GM18498 (cell line): Measurements from ENCODE around the gene DIAPH1.

Source experiments
- ATAC-seq: cut with Tn5 transposase; IDR thresholded peaks from one replicate; pipeline ENCODE4 v1.9.1; 2021; ENCODE audit warnings: mild to moderate bottlenecking, moderate library complexity; ENCODE audit not compliant: unreplicated experiment

DIAPH1 gene

DNA sequence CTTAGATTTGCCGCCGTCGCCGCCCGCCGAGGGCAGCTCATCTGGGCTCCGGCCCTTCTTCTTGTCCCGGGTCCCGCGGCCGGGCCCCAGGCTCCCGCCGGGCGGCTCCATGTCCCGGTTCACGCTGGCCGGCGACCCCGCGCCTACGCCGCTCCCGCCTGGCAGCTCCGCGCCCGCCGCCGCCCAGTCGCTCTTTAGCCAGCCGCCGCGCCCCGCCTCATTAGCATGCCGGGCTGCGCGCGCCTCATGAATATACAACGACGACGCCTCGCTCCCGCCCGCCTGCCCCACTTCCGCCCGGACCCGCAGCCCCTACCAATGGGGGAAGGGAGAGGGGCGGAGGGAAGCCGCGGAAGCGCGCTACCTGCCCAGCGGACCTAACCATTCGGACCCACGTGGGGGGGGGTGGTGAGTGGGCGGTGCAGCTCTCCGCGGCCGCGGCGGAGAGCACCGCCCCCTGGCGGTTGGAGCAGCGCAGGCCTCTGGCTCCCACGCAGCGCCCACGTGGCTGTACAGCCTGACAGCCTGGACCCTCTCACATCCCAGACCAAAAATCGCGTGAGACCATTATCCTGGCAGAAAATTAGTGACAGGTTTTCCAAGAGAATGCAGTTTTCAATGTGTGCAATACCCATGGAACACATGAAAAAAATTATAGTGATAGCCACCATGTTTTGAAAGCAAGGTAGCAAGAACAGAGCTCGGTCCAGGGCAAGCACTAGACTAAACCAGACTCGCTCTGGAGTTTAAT is at the start of gene DIAPH1:
Gene DIAPH1 (minus strand): TSS at position 197 of the 751 bp plus-strand sequence. CDS start 86 bp downstream, at position 111.
- ATAC-seq, result peak; percentile 85

DNA sequence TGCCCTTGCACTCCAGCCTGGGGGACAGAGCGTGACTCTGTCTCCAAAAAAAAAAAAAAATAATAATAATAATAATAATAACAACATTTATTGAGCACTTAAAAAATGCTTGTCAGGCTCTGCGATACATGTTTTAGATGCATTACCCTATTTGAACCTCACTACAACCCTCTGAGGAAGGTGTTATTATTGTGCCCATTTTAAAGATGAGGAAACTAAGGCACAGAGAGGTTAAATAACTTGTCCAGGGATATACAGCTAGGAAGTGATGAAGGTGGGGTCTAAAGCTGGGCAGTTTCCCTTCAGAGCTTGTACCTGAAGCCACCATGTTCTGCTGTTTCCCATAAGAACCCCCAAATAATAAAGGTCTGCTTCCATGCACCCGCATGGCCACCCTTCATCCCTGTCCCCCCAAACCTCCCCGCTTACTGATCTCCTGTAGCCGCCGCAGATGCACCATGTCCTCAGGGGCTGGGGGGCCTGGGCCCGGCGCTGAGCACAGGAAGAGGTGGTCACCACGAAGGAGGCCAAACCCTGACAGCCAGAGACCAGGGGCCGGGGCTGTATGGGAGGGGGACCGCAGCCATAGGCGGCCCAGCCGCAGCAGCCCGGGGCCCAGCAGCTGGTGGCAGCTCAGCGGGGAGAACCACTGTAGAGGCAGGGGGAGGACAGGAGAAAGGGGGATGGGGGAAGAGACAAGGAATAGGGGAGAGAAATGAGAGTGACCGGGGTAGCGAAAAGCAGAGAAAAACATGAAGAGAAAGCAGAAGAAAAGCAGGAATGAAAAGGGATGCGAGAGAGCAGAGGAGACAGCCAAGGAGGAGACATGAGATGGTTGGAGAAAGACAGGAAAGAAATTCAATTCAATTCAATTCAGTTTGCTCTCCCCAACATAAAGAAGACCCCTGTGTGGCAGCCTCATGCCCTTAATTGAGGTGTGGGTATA is 47.5 kb upstream of the DIAPH1 start:
- no peak for ATAC-seq

DNA sequence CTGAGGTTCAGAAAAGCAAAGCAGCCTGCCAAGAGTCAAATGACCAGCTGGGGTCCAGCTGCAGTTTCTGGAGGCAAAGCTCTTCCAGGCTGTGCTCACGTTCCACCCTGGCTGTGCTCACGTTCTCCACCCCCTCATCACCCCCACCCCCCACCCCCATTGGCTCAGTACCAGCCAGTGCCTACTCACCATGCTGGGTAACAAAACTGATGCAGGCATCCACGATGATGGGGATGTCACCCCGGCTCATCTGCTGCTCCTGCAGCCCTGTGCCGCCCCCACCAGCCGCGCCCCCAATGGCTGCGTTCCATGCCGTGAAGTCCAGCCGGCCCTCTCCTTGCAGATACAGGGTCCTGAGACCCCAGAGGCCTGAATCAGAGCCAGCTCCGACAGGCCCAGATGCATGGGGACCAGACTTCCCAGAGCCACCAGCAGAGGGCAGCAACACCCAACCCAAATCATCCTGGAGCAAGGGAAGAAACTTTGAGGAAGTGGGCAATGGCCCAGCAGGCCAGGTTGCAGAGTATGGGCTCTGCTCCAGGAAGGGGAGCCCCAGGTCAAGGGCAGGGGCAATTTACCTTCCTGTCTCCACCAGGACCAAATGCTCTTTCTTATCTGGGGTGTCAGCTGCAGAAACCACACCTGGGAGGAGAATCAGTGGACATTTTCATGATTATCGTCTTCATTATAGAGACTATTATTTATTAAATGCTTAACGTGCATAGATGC is 46.1 kb upstream of the DIAPH1 start:
- peak; percentile 97 for ATAC-seq

DNA sequence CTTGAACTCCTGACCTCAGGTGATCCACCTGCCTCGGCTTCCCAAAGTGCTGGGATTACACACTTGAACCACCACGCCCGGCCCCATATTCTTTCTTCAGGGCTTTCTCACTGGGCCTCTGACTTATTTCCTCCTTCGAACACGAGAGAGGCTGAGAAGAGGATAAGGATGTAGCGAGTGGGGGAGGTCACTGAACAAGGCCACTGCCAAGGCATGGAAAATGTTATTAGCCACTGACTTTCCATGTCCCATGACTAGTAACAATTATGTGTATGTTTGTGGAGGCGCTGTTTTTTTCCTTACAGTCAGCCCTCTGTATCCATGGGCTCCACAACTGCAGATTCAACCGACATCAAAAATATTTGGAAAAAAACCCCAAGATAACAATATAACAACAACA is 44.7 kb upstream of the DIAPH1 start:
- no peak for ATAC-seq

DNA sequence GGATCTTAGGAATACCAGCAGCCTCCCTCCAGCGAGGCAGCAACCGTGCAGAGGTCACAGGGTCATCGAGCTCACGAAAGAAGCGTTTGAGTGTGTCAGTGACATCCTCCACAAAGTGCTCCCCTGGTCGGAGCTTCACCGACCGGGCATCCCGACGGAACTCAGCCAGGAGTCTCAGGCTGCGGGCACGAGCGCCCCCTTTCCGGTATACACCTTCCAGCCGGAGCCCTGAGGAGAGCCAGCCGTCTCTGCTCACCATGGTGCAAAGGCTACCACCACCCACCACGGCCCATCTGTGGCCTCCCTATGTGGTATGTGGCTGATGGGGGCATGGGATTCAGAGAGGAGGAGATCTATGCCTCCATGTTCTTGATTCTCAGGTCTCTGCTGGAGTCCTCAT is 43.2 kb upstream of the DIAPH1 start:
- no peak for ATAC-seq

DNA sequence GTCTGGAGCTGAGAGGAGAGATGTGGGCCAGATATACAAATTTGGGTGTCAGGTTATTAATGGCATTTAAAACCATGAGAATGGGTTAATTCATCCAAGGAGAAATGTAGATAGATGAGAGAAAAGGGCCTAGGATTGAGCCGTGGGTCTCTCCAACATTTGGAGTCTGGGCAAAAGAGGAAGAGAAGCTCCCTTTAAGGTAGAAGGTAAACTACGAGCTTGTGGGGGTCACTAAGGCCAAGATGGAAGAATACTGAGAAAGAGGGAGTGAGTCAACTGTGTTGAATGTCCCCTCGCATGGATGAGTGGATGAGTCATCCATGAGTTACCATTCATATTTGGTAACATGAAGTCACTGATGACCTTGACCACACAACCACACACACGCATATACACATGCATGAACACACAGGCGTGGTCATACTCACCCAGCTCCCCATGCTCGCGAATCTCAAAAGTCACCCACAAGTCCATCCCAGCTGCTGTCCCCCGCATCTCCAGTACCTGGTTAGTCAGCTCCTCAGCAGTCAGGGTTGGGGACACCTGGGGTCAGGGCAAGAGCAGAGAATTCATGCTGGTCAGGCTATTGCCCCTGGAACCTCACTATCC is 39.2 kb upstream of the DIAPH1 start:
- no peak for ATAC-seq

DNA sequence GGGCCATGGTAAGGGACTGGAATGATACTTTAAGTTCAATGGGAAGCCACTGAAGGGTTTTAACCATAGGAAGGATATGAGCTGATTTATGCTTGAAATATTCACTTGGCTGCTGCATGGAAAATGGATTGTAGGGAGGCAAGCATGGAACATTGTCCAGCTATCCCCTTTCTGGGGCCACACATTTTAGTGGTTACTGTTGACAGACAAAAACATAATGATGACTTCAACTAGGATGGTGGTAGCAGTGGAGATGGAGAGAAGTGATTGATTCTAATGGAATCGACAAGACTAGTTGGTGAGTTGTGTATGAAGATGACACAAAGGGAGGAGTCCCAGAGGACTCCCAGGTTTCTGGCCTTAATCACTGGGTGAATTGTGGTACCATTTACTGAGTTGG is 38.6 kb upstream of the DIAPH1 start:
- no peak for ATAC-seq

DNA sequence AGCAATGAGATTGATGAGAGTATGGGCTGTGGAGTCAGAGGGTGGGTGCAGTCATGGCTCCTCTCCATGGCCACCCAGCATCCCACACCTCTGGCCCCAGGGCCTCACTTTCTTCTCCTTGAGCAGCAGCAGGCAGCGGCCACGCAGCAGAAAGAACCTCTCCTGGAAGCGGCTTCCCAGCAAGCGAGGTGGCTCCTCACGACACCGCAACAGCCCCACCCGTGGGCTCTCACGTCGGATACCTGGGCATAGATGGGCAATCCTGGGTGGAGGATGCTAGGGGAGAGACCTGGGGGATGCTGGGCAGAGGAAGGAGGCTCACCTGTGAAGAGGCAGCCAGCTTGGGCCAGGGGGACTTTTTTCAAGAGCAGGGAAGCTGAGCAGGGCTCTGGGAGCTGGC is 37.6 kb upstream of the DIAPH1 start:
- ATAC-seq, result no peak

DNA sequence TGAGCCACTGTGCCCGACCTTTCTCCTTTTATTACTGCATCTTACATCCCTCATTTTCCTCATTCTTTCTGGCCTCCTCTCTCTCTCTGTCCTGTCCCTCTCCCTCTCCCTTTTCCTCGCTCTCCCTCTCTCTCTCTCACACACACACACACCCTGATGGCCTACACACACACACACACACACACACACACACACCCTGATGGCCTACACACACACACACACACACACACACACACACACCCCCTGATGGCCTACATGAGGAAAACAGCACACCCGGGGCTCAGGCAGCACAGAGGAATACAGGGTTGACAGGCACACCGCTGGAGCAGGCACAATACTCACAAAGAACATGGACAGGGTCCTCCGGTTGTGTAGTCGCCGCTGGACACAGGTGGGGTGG is 36.2 kb upstream of the DIAPH1 start:
- no peak for ATAC-seq

DNA sequence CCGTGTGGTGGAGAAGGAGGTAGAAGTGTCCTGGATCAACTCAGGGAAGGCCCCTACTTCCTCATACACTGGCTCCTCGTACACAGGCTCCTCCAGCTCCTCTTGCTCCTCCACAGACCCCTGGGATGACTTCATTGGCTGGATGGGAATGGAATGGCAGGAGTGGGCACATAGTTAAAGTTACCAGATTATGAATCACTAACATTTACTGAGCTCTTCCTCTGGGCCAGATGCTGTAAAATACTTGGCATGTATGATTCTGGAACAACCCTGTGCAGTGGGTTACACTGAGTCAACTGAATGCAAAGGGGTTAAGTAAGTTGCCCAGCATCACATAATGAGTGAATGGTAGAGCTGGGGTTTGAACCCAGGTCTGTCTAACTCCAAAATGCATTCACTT is 35.5 kb upstream of the DIAPH1 start:
- no peak for ATAC-seq

DNA sequence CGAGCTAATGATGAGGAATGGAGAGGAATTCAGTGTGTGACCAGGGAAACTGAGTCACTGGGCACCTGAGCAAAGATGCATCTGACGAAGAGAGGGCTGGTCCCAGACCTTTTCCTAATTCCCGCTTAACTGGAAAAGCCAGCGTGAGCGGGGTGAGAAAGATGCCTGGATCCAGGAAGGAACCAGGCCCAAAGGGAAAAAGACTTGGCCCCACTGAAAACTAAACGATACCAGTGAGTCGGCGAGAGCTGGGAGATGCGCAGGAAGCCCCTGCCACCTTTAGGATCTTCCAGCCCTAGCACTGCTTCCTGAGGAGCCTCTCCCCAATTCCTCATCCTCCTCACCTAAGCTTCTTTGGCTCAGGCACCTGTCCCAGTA is 32.9 kb upstream of the DIAPH1 start:
- no peak for ATAC-seq

DNA sequence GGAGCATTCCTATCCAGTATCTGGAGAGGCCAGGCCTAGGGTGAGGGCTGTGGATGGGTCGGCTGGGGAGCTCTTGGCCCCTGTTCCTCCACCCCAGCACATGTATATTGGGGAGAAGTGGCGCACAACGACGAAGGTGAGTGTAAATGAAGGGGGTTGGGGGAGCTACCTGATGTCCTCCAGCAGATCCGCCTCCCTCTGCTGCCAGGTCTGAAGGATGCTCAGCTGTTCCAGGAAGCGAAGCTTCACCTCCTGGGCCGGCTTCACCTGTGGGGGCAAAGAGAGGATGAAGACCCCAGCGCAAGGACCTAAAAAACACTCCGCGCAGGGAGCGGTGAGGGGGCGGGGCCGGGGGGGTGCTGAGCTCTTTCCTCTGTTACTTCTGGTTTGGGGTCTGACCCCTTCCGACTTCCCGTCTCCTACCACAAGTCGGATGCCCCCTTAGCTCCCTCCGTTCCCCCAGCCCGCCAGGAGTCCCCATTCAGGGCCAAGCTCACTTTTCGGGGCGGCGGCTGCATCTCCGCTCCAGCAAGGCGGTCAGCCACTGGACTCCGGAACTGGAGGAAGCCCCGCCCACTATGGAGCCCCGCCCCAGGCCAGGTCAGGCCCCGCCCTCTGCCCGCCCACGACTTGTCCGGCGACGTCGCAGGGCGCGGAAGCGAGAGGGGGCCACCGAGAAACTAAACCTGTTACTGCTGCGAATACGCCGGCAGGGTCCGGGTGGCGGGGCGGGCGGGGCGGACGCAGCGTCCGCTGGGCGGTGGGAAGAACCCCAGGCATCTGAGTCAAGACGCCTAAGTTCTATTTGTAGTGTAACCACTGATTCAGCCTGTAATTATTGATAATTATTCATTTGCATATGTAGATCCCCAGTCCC is 32.3 kb upstream of the DIAPH1 start, which contains the start of gene FCHSD1:
Gene FCHSD1 (minus strand): TSS at position 568 of the 877 bp plus-strand sequence. CDS start 50 bp downstream, at position 518.
- ATAC-seq, result peak; percentile 98

DNA sequence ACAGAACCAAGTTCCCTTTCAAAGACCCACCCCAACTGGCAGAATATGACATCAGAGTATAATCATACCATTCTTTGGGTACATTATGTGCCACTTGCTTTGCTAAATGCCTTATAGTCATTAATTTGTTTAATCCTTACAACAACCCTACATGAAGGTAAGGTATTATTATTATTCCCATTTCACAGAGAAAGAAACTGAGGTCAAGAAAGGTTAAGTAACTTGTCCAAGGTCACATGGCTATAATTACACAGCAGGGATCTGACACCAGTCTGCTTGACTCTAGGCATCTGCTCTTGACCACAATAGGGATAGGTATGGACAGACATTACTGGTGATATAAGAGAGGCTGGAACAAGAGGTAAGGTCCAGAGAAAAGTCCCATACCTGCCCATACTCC is 31.2 kb upstream of the DIAPH1 start:
- no peak for ATAC-seq

DNA sequence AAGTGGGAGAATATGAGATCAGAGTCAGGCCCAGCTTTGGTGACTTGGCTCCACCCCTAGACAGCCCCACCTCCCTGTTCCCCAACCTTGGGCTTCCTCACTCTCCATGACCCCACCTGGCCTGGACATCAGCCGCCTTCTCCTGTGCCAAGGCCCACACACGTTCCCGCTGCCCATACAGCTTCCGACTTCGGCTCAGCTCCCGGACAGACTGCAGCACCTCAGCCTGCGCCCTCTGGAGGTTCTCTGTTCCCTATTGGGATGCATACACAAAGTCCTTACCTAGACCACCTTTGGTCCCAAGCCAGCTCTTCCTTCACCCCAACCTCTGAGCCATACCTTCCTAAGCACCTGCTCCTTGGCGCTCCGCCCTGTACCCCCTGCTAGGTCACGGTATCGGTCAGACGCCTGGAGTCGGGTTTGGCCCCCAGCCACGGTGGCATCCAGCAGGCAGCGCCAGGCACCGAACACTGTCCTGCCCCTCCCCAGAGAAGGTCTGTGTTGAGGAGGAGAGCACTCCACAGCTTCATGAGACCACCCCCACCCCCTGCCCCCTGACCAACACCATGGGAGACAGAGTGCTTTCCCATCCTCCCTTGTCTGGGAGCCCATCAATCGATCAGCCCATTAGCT is 30.4 kb upstream of the DIAPH1 start:
- ATAC-seq, result no peak

DNA sequence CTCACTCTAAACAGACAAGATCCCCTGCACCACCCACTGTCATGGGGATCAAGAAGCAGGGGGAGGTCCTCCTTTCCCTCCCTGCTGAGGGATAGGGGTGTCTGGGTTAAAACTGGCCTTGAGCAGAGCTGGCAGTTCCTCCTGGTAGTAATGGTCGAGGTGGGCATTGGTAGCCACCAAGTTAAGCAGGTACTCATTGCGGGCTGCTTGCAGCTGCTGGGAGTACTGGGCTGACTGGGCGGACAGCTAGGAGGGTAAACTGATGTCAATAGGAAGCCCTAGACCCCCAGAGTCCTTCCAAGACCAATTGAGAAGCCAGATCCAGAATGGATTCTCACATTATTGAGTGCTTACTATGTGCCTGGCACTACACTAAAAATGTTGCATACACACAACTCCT is 29.1 kb upstream of the DIAPH1 start:
- no peak for ATAC-seq

DNA sequence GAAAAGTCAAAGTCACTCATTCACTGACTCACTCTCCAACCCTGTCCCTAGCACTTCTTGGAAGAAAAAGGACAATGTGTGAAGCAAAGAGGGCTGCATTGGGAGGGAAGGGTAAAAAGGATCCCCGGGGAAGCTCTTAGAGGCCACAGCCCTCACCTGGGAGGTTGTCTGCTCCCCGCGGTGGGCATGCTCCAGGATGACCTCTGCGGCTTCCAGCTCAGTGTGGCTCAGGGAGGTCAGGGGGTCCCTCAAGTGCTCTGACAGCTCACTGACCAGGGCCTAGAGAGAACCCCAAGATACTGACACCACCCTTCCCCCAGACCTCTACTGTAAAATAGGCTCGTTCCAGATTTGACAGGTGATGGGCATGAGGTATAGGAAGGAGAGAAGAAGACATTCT is 28.4 kb upstream of the DIAPH1 start:
- ATAC-seq, result no peak

DNA sequence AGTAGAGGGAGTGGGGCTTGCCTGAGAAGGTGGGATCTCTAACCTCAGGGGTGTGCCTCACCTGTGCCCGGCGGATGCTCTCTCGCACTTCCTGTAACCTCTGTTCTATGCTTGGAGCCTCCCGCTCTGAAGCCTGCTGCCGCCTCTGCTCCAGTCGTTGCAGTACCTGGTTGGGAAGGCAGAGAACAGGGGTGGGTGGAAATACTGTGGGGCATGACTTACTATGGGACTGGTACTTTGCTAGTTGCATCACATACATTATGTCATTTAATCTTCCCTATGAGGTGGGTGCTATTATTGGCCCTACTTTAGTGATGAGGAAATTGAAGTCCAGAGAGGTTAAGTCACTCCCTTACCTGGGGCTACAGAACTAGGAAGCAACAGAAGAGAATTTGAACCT is 27.2 kb upstream of the DIAPH1 start:
- no peak for ATAC-seq

DNA sequence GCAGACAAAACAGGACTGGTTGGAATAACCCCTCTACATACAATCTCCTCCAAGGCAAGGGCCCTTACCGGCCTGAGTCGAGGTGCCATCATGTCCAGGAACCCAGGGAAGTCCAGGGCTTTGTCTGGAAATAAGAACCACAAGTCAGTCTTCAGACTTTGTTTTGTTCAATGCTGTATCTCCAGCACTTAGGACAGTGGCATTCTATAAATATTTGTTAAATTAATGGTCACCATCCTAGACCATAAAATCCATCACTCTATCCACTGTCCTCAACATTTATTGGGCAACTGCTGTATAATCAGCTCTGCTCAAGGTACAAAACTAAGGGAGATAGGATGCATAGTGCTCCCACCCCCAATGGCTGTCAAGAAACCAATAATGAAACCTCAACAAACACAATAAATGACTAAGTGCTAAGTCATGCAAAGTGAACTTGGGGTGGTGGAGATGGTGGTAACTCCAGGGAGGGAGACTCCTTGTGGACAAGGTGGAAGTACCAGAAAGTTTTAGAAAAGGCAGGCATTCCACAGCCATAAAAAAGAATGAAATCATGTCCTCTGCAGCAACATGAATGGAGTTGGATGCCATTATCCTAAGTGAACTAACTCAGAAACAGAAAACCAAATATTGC is 23.0 kb upstream of the DIAPH1 start:
- peak; percentile 50 for ATAC-seq

DNA sequence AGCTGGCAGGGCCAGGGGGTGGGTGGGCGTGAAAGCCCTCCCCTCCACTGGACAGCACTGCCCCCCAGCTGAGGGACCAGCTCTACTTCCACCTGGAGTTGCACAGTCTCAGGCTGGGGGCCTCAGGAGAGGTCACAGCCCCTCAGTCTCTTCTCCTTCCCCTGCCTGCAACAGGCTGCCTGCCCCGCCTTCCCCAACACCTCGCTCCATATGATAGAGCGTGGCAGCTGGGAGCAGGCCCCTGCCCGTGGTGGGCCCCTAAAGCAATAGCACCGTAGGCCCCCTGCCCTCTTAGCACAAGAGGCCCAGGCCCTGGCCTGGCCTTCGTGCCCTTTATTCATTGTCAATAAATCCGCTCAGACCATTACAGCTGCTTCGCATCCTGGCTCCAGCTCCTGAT is 21.9 kb upstream of the DIAPH1 start:
- ATAC-seq, result no peak
